Measurements from ENCODE around the gene ABAT. TPM values are rescaled to one million over a fixed set of nuclear protein-coding genes. Genes with fewer than 3 reads are reported as not detected.

ABAT gene
- total RNA-seq, 1 donor = 3.5 TPM

- H3K4me3 ChIP-seq (ENCODE audit: low read depth, low read length) = no peak overlapping the region
- TF ChIP-seq CTCF (IDR thresholded peaks at IDR 0.05; ENCODE audit: insufficient read depth, low read depth, low read length) = no peak
- no peak for DNase-seq (ENCODE audit: low read depth)
Measured at GRCh38 chr16:8686879-8687278, 12.5 kb downstream of the ABAT start.

- TF ChIP-seq CTCF (IDR thresholded peaks at IDR 0.05; ENCODE audit: insufficient read depth, low read depth, low read length) = no peak
- no peak for DNase-seq (ENCODE audit: low read depth)
- no peak overlapping the region for H3K4me3 ChIP-seq (ENCODE audit: low read depth, low read length)
Measured at GRCh38 chr16:8689686-8690085, 15.3 kb downstream of the ABAT start.

GRCh38 chr16:8691728-8692127 is 17.3 kb downstream of the ABAT start:
- no peak for DNase-seq (ENCODE audit: low read depth)
- no peak for TF ChIP-seq CTCF (IDR thresholded peaks at IDR 0.05; ENCODE audit: insufficient read depth, low read depth, low read length)
- no peak overlapping the region for H3K4me3 ChIP-seq (ENCODE audit: low read depth, low read length)

GRCh38 chr16:8694795-8695728 is 20.6 kb downstream of the ABAT start:
- no peak for DNase-seq (ENCODE audit: low read depth)
- no peak for TF ChIP-seq CTCF (IDR thresholded peaks at IDR 0.05; ENCODE audit: insufficient read depth, low read depth, low read length)
- no peak overlapping the region for H3K4me3 ChIP-seq (ENCODE audit: low read depth, low read length)

GRCh38 chr16:8696880-8697279 is 22.5 kb downstream of the ABAT start:
- TF ChIP-seq CTCF (IDR thresholded peaks at IDR 0.05; ENCODE audit: insufficient read depth, low read depth, low read length) = no peak
- H3K4me3 ChIP-seq (ENCODE audit: low read depth, low read length) = no peak overlapping the region
- DNase-seq (ENCODE audit: low read depth) = no peak

- no peak for TF ChIP-seq CTCF (IDR thresholded peaks at IDR 0.05; ENCODE audit: insufficient read depth, low read depth, low read length)
- DNase-seq (ENCODE audit: low read depth) = no peak
Measured at GRCh38 chr16:8697965-8698364, 23.5 kb downstream of the ABAT start.

More at GRCh38 chr16:8697965-8698364, 23.5 kb downstream of the ABAT start:
- no peak overlapping the region for H3K4me3 ChIP-seq (ENCODE audit: low read depth, low read length)

Data from fibroblast of villous mesenchyme (primary cell).